A549 (cell line): Measurements from ENCODE around the gene OXLD1. TPM values are rescaled to one million over a fixed set of nuclear protein-coding genes. Genes with fewer than 3 reads are reported as not detected.
"Not testable (repeated sequence)": the region's sequence is repeated elsewhere in the genome, so short reads cannot be mapped to it uniquely, and the experiment has no call there.

Experiments
- ATAC-seq, 2 experiments: fragments of 200-7000 bp in 1 of 2; fragments of >200 bp in 1 of 2; cut with Nextera tagmentation in 1 of 2; cut with Tn5 transposase in 1 of 2; 3 replicates each; pipeline versions ENCODE4 v1.8.0 to v1.9.1; 2018 to 2020; ENCODE audit warnings: mild to moderate bottlenecking in 1 of 2, moderate library complexity in 1 of 2
- CTCF ChIA-PET: fragments of 300-600 bp; sonication (Branson Sonifier 250); formaldehyde crosslinking; extraction: SDS; loops from one replicate; lab custom pipeline; 2021; ENCODE audit warnings: antibody characterized with exemption, inconsistent platforms; lab: Yijun Ruan, JAX
- POLR2A ChIA-PET: fragments of 350-600 bp; formaldehyde crosslinking; extraction: SDS; loops from one replicate; lab custom pipeline; 2021; ENCODE audit warnings: antibody characterized with exemption, inconsistent platforms; lab: Yijun Ruan, JAX
- DNase-seq, 2 experiments: peaks; one replicate each; pipeline versions ENCODE4 v3.0.0 to v3.0.0-alpha.2; 2011 to 2016; ENCODE audit warnings: low read depth in 1 of 2, low spot score in 1 of 2
- FAIRE-seq: peaks from 2 replicates; lab custom pipeline; 2011; peaks lifted over from hg19 to GRCh38; lab: Jason Lieb, UNC
- H3K27ac ChIP-seq, 2 experiments: fragments of >200 bp; sonication (Bioruptor Twin); formaldehyde crosslinking; 3 replicates each; pipeline ENCODE4 v1.5.1; 2016 to 2017
- H3K4me1 ChIP-seq: fragments of >200 bp; sonication (Bioruptor Twin); formaldehyde crosslinking; 3 replicates; pipeline ENCODE4 v1.6.1; 2016
- H3K4me2 ChIP-seq: fragments of >200 bp; sonication (Bioruptor Twin); formaldehyde crosslinking; 3 replicates; pipeline ENCODE4 v1.6.1; 2016
- H3K4me3 ChIP-seq: fragments of >200 bp; sonication (Bioruptor Twin); formaldehyde crosslinking; 3 replicates; pipeline ENCODE4 v1.5.1; 2016
- H3K9me3 ChIP-seq: fragments of >200 bp; sonication (Bioruptor Twin); formaldehyde crosslinking; 3 replicates; pipeline ENCODE4 v1.6.1; 2016
- CBX2 ChIP-seq: fragments of 200-600 bp; sonication (generic); IDR thresholded peaks from 2 replicates; pipeline ENCODE4 v1.6.1; 2016; ENCODE audit warnings: low read depth, mild to moderate bottlenecking, borderline replicate concordance
- CTCF ChIP-seq: fragments of >200 bp; sonication (Bioruptor Twin); formaldehyde crosslinking; IDR thresholded peaks from 3 replicates; pipeline ENCODE4 v1.5.1; 2016
- ESRRA ChIP-seq: fragments of 150-350 bp; IDR thresholded peaks from 2 replicates; pipeline ENCODE4 v1.6.1; 2014; ENCODE audit warnings: mild to moderate bottlenecking, low read length, borderline replicate concordance
- FOSL2 ChIP-seq, 2 experiments: fragments of 450-650 bp in 1 of 2; fragments of >200 bp in 1 of 2; sonication (Bioruptor Twin) in 1 of 2; formaldehyde crosslinking; IDR thresholded peaks; 2 replicates each; pipeline versions ENCODE4 v1.5.0 to v1.6.1; 2016 to 2020; ENCODE audit warnings: mild to moderate bottlenecking in 1 of 2, moderate library complexity in 1 of 2
- HDAC2 ChIP-seq: fragments of 200-600 bp; sonication (generic); IDR thresholded peaks from 2 replicates; pipeline ENCODE4 v1.6.1; 2016
- HMGXB4 ChIP-seq: fragments of 250-450 bp; sonication (Bioruptor Pico); IDR thresholded peaks from 2 replicates; pipeline ENCODE4 v1.5.0; 2021; ENCODE audit warnings: mild to moderate bottlenecking, moderate library complexity, borderline replicate concordance
- HOXA7 ChIP-seq: fragments of 250-450 bp; sonication (Bioruptor Pico); IDR thresholded peaks from 2 replicates; pipeline ENCODE4 v1.5.0; 2020; ENCODE audit warnings: mild to moderate bottlenecking, moderate library complexity
- HOXB13 ChIP-seq: fragments of 250-450 bp; sonication (Bioruptor Pico); IDR thresholded peaks from 2 replicates; pipeline ENCODE4 v1.5.0; 2020; ENCODE audit warnings: low read depth, mild to moderate bottlenecking, moderate library complexity
- JUN ChIP-seq, 2 experiments: fragments of >200 bp; sonication (Bioruptor Twin); formaldehyde crosslinking; IDR thresholded peaks; 2 replicates in 1 of 2; 3 replicates in 1 of 2; pipeline ENCODE4 v1.6.1; 2016 to 2017
- MAFK ChIP-seq: fragments of 450-650 bp; IDR thresholded peaks from 2 replicates; pipeline ENCODE4 v1.6.1; 2014; ENCODE audit not compliant: partially characterized antibody
- MAX ChIP-seq: IDR thresholded peaks from 2 replicates; pipeline ENCODE4 v1.6.1; 2012
- MYC ChIP-seq: IDR thresholded peaks from 2 replicates; pipeline ENCODE4 v1.6.1; 2012; ENCODE audit warnings: mild to moderate bottlenecking, inconsistent platforms, low read length, improper control_type of control experiment, borderline replicate concordance
- NFE2L2 ChIP-seq: fragments of 150-350 bp; conservative IDR thresholded peaks from 2 replicates; pipeline ENCODE4 v1.6.1; 2014; ENCODE audit warnings: low read length
- POLR2A ChIP-seq: IDR thresholded peaks from 2 replicates; pipeline ENCODE4 v1.6.1; 2012; ENCODE audit warnings: mild to moderate bottlenecking, low read length
- RAD21 ChIP-seq, 2 experiments: fragments of >200 bp in 1 of 2; sonication (Bioruptor Twin) in 1 of 2; formaldehyde crosslinking in 1 of 2; IDR thresholded peaks in 1 of 2; conservative IDR thresholded peaks in 1 of 2; 2 replicates in 1 of 2; 3 replicates in 1 of 2; pipeline ENCODE4 v1.6.1; 2012 to 2018; ENCODE audit warnings: inconsistent platforms in 1 of 2
- RFX5 ChIP-seq: fragments of 450-650 bp; IDR thresholded peaks from 2 replicates; pipeline ENCODE4 v1.7.1; 2014; ENCODE audit warnings: antibody characterized with exemption, mild to moderate bottlenecking, moderate library complexity
- SMC3 ChIP-seq: fragments of >200 bp; sonication (Bioruptor Twin); formaldehyde crosslinking; IDR thresholded peaks from 3 replicates; pipeline ENCODE4 v1.6.1; 2018; ENCODE audit warnings: inconsistent platforms
- TP53 ChIP-seq: fragments of 250-450 bp; sonication (Bioruptor Pico); IDR thresholded peaks from 2 replicates; pipeline ENCODE4 v1.5.0; 2021; ENCODE audit warnings: mild to moderate bottlenecking, moderate library complexity
- ZFP36 ChIP-seq: fragments of 450-650 bp; IDR thresholded peaks from 2 replicates; pipeline ENCODE4 v1.6.1; 2014; ENCODE audit warnings: borderline replicate concordance; ENCODE audit not compliant: partially characterized antibody
- WGBS: methylation state at CpG from one replicate; pipeline ENCODE4 v1.1.6; 2017; ENCODE audit errors: missing lambda C conversion rate; 5-methylcytosine and 5-hydroxymethylcytosine counted together
- polyA plus RNA-seq, 4 experiments: library from polyadenylated mRNA; depleted of rRNA in 3 of 4; stranded (reverse); fragments of >200 nt; fragmentation: RNase III in 1 of 4; extraction: RNeasy Plus Mini Kit Qiagen cat#74134 plus additional on column Dnase treatment in 1 of 4; gene quantifications; 2 replicates in 3 of 4; 3 replicates in 1 of 4; pipeline ENCODE4 v1.2.3, GENCODE V29; 2011 to 2017
- TF ChIP-seq, protein P1 (sequence below): fragments of 250-450 bp; sonication (Bioruptor Pico); IDR thresholded peaks from 2 replicates; pipeline ENCODE4 v1.5.0; 2020; ENCODE audit warnings: low read depth, mild to moderate bottlenecking, moderate library complexity

OXLD1 gene
- polyA plus RNA-seq, 2 of the 4 experiments (the other 2 are of a cell fraction): 38.7 to 47.1 TPM

GRCh38 chr17:81676906-81677305 lies 10.5 kb upstream of the OXLD1 start:
- WGBS: 96% methylated on average over 17 of the region's 17 CpGs
- Histone ChIP-seq H3K4me2 (no peak overlapping the region), H3K9me3 (no peaks in the 10 kb centered on the region), H3K4me1 (peaks cover 5% of the 10 kb centered on the region), H3K27ac (no peak overlapping the region), H3K4me3 (no peak overlapping the region)
- FAIRE-seq (no peak), ATAC-seq (peak; percentile 4 to 7; a peak in 4 of 6 replicates), DNase-seq (no peak)
- TF ChIP-seq TP53 (no peak), MYC (no peak), CBX2 (no peak), ESRRA (no peak)
- ChIA-PET POLR2A (no interaction called here), CTCF (interaction anchor here (0.7 to 3.7 kb wide), 15 partner anchors 8 to 158 kb away, joined by 3 to 26 read pairs (median 6); partner anchors contain the start of genes ARL16, HGS, MRPL12 and PDE6G)

DNA sequence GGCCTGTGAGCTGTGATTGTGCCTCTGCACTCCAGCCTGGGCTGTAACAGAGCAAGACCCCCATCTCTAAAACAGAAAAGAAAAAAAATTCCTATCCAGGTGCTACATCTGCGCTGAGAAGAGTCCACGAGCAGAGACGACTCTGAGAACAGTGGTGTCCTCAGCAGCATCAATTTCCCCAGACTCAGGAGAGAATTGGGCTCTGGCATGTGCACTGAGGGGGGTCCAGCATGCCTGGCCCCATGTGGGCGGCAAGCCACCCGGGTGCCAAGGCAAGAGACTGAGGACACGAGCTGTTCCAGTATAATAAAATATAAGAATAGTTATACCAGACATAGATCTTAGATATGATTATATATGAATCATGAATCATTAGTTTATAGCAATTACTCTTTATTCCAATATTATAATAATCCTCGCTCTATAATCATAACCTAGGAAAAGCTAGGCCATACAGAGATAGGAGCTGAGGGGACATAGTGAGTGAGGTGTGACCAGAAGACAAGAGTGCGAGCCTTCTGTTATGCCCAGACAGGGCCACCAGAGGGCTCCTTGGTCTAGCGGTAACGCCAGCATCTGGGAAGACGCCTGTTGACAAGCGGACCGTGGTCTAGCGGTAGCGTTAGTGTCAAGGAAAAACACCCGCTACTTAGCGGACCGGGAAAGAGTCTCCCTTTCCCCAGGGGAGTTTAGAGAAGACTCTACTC lies 9.3 kb upstream of the OXLD1 start:
- not testable (repeated sequence) for H3K4me1 ChIP-seq, H3K27ac ChIP-seq, H3K4me2 ChIP-seq, H3K9me3 ChIP-seq, H3K4me3 ChIP-seq
- peak; percentile 81 for FAIRE-seq
- TF ChIP-seq SMC3 (peak; percentile 34; the same call in 1 of the 3 replicates), CTCF (peak; percentile 46), RAD21 (conservative IDR thresholded peaks at IDR 0.05 in 1 of 2, IDR thresholded peaks at IDR 0.05 in 1 of 2) (peak; percentile 39 to 47; a peak in 3 of 5 replicates)
- POLR2A ChIA-PET: interaction anchor here (0.9 to 1.0 kb wide), 3 partner anchors 9 to 27 kb away, joined by 3 read pairs; partner anchors contain the start of genes CCDC137, MRPL12 and OXLD1
- 37% methylated on average over 18 of the region's 18 CpGs for WGBS
- ATAC-seq: peak in 1 of 2 experiments; percentile 48; a peak in 4 of 6 replicates
- DNase-seq: peak in 1 of 2 experiments; percentile 58
- CTCF ChIA-PET: interaction anchor here (0.6 to 3.7 kb wide), 16 partner anchors 9 to 109 kb away, joined by 3 to 26 read pairs (median 6); partner anchors contain the start of genes ARL16, HGS, MRPL12 and PDE6G

DNA sequence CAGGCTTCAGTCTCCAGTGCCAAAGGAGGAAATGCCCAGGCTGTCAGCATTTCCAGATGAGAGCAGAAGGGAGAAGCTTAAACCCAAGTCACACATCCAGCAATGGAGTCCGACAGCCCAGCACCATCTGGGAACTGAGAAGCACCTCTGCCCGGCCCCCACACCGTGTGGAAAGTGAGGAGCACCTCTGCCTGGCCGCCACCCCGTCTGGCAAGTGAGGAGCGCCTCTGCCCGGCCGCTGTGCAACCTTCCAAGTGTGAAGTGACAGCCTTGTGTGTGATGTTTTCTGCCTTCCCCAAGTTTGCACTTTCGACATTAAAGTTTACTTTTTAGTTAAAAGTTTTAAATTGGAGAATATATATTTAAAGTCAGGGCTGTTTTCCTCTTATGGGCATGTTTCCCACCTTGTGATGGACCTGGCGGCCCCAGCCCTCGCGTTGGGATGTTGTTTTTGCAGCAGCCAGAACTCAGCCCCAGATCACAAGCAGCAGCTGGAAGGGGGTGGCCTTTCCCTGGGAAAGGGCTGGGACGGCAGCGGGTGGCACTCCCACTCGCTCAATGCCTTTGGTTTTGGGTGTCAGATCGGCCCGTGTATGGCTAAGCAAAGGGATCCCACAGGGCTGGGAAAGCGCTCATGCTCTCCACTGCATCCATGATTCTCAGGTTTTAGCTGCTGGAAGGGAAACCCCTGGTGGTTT lies 7.3 kb upstream of the OXLD1 start:
- ChIA-PET CTCF (interaction anchor here (0.8 to 3.7 kb wide), 5 partner anchors 8 to 73 kb away, joined by 3 to 26 read pairs (median 8); partner anchors contain the start of genes ARL16 and HGS), POLR2A (no interaction called here)
- DNase-seq (no peak), ATAC-seq (no peak), FAIRE-seq (no peak)
- Histone ChIP-seq H3K4me3 (no peak overlapping the region), H3K4me1 (no peaks in the 10 kb centered on the region), H3K9me3 (no peaks in the 10 kb centered on the region), H3K4me2 (no peak overlapping the region), H3K27ac (no peak overlapping the region)
- 92% methylated on average over 18 of the region's 18 CpGs for WGBS
- no peak for TF ChIP-seq HDAC2
- no peak for TF ChIP-seq POLR2A
- TF ChIP-seq CBX2: no peak
- no peak for TF ChIP-seq SMC3
- no peak for TF ChIP-seq HOXB13
- no peak for TF ChIP-seq FOSL2 (IDR thresholded peaks at IDR 0.05)
- TF ChIP-seq FOSL2 (CRISPR knock-in tag; IDR thresholded peaks at IDR 0.05): no peak
- TF ChIP-seq ZFP36: no peak
- no peak for TF ChIP-seq MAX
- TF ChIP-seq HOXA7 (CRISPR knock-in tag): no peak

DNA sequence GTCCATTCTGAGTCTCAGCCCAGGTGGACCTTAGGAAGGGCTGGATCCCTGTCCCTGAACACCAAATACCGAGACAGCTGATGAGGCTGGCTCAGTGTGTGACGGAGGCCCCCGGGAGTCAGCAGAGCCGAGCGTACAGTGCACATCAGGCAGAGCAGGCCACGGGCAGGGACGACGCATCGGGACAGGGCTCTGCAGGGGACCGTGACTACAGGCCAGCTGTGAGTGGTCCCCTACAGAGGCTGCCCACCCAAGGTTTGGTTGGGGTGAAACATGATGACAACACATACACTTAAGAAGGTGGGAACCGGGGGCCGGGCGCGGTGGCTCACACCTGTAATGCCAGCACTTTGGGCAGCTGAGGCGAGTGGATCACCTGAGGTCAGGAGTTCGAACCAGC lies 6.5 kb upstream of the OXLD1 start:
- POLR2A ChIA-PET: no interaction called here
- no peaks in the 10 kb centered on the region for H3K9me3 ChIP-seq
- no peak for DNase-seq
- H3K4me2 ChIP-seq: no peak overlapping the region
- H3K4me3 ChIP-seq: no peak overlapping the region
- FAIRE-seq: no peak
- WGBS: 98% methylated on average over 16 of the region's 16 CpGs
- no peak for ATAC-seq
- H3K4me1 ChIP-seq: peaks cover 7% of the 10 kb centered on the region
- CTCF ChIA-PET: interaction anchor here (0.6 to 1.7 kb wide), 4 partner anchors 9 to 135 kb away, joined by 3 to 8 read pairs (median 5); no protein-coding TSS in a partner anchor
- H3K27ac ChIP-seq: no peak overlapping the region
- TF ChIP-seq CTCF (no peak), MAFK (no peak), TP53 (no peak), JUN (IDR thresholded peaks at IDR 0.05) (no peak), HMGXB4 (no peak), NFE2L2 (no peak), RFX5 (no peak), RAD21 (conservative IDR thresholded peaks at IDR 0.05 in 1 of 2, IDR thresholded peaks at IDR 0.05 in 1 of 2) (no peak)
- TF ChIP-seq, protein P1, sequence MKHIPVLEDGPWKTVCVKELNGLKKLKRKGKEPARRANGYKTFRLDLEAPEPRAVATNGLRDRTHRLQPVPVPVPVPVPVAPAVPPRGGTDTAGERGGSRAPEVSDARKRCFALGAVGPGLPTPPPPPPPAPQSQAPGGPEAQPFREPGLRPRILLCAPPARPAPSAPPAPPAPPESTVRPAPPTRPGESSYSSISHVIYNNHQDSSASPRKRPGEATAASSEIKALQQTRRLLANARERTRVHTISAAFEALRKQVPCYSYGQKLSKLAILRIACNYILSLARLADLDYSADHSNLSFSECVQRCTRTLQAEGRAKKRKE (CRISPR knock-in tag): no peak
